ENCODE data around the gene HBG2. TPM values are rescaled to one million over a fixed set of nuclear protein-coding genes. Genes with fewer than 3 reads are reported as not detected.

Gene HBG2
- total and polyA plus RNA-seq, 9 of the 15 experiments (the other 6 are each of a cell fraction or from before 2014, with no cell fraction given): 1,626 to 58,619 (median 10,515) TPM

DNA sequence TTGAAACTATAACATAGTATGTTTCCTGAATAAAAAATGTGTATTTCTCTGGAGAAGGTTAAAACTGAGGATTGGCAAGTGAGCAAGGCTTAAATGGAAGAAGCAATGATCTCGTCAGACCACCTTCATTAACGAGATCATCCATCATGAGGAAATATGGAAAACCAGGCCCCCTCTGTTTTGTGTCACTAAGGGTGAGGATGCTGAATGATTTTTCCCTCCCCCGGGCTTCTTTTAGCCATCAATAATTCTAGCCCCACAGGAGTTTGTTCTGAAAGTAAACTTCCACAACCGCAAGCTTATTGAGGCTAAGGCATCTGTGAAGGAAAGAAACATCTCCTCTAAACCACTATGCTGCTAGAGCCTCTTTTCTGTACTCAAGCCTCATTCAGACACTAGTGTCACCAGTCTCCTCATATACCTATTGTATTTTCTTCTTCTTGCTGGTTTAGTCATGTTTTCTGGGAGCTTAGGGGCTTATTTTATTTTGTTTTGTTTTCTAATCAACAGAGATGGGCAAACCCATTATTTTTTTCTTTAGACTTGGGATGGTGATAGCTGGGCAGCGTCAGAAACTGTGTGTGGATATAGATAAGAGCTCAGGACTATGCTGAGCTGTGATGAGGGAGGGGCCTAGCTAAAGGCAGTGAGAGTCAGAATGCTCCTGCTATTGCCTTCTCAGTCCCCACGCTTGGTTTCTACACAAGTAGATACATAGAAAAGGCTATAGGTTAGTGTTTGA, 21.0 kb upstream of the HBG2 start (continued):
- TF ChIP-seq RBM14 (IDR thresholded peaks at IDR 0.05; ENCODE audit: borderline replicate concordance, insufficient read depth, low read depth, low read length): no peak
- TF ChIP-seq HLTF (IDR thresholded peaks at IDR 0.05): no peak
- TF ChIP-seq POU5F1 (IDR thresholded peaks at IDR 0.05; ENCODE audit: borderline replicate concordance, low read depth, low read length, partially characterized antibody): no peak
- no peak for TF ChIP-seq HIVEP1 (CRISPR knock-in tag; IDR thresholded peaks at IDR 0.05)
- TF ChIP-seq, protein P1, sequence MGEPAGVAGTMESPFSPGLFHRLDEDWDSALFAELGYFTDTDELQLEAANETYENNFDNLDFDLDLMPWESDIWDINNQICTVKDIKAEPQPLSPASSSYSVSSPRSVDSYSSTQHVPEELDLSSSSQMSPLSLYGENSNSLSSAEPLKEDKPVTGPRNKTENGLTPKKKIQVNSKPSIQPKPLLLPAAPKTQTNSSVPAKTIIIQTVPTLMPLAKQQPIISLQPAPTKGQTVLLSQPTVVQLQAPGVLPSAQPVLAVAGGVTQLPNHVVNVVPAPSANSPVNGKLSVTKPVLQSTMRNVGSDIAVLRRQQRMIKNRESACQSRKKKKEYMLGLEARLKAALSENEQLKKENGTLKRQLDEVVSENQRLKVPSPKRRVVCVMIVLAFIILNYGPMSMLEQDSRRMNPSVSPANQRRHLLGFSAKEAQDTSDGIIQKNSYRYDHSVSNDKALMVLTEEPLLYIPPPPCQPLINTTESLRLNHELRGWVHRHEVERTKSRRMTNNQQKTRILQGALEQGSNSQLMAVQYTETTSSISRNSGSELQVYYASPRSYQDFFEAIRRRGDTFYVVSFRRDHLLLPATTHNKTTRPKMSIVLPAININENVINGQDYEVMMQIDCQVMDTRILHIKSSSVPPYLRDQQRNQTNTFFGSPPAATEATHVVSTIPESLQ (CRISPR knock-in tag; IDR thresholded peaks at IDR 0.05): no peak
- TF ChIP-seq, protein P2, sequence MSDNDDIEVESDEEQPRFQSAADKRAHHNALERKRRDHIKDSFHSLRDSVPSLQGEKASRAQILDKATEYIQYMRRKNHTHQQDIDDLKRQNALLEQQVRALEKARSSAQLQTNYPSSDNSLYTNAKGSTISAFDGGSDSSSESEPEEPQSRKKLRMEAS (CRISPR knock-in tag; IDR thresholded peaks at IDR 0.05): no peak
- TF ChIP-seq ZFP36 (IDR thresholded peaks at IDR 0.05; ENCODE audit: low read depth, low read length, partially characterized antibody): no peak
- peak; percentile 50 for TF ChIP-seq MTA1 (IDR thresholded peaks at IDR 0.05; ENCODE audit: borderline replicate concordance)
- TF ChIP-seq MAFF (IDR thresholded peaks at IDR 0.05; ENCODE audit: low read length): no peak
- TF ChIP-seq, protein P3, sequence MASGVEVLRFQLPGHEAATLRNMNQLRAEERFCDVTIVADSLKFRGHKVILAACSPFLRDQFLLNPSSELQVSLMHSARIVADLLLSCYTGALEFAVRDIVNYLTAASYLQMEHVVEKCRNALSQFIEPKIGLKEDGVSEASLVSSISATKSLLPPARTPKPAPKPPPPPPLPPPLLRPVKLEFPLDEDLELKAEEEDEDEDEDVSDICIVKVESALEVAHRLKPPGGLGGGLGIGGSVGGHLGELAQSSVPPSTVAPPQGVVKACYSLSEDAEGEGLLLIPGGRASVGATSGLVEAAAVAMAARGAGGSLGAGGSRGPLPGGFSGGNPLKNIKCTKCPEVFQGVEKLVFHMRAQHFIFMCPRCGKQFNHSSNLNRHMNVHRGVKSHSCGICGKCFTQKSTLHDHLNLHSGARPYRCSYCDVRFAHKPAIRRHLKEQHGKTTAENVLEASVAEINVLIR (CRISPR knock-in tag; IDR thresholded peaks at IDR 0.05): peak; percentile 69; the same call in 1 of the 2 replicates
- TF ChIP-seq TEAD1 (CRISPR knock-in tag; IDR thresholded peaks at IDR 0.05): 0 out of 4 replicates have a peak, but pooled peaks of 1 of the 2 experiments have one; percentile 8
- TF ChIP-seq MAZ (CRISPR knock-in tag; conservative IDR thresholded peaks at IDR 0.05 in 1 of 2, IDR thresholded peaks at IDR 0.05 in 1 of 2): peak; percentile 26 to 82; a peak in 3 of 4 replicates
- peak; percentile 82 for TF ChIP-seq LEF1 (IDR thresholded peaks at IDR 0.05)
- TF ChIP-seq, protein P4, sequence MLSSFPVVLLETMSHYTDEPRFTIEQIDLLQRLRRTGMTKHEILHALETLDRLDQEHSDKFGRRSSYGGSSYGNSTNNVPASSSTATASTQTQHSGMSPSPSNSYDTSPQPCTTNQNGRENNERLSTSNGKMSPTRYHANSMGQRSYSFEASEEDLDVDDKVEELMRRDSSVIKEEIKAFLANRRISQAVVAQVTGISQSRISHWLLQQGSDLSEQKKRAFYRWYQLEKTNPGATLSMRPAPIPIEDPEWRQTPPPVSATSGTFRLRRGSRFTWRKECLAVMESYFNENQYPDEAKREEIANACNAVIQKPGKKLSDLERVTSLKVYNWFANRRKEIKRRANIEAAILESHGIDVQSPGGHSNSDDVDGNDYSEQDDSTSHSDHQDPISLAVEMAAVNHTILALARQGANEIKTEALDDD (IDR thresholded peaks at IDR 0.05): peak; percentile 71; the same call in 1 of the 2 replicates
- TF ChIP-seq ZNF436 (CRISPR knock-in tag; IDR thresholded peaks at IDR 0.05): no peak
- no peak for TF ChIP-seq NCOA6 (IDR thresholded peaks at IDR 0.05)
- peak; percentile 34; the same call in 1 of the 2 replicates for TF ChIP-seq EP400 (IDR thresholded peaks at IDR 0.05)
- TF ChIP-seq PML (IDR thresholded peaks at IDR 0.05; ENCODE audit: low read length): peak; percentile 75
- TF ChIP-seq ZNF830 (CRISPR knock-in tag; IDR thresholded peaks at IDR 0.05): no peak
- peak; percentile 12; the same call in 1 of the 2 replicates for TF ChIP-seq JUN (IDR thresholded peaks at IDR 0.05; ENCODE audit: borderline replicate concordance, low read depth, low read length)
- TF ChIP-seq JUN (CRISPR knock-in tag; IDR thresholded peaks at IDR 0.05; ENCODE audit: borderline replicate concordance): no peak
- TF ChIP-seq, protein P5, sequence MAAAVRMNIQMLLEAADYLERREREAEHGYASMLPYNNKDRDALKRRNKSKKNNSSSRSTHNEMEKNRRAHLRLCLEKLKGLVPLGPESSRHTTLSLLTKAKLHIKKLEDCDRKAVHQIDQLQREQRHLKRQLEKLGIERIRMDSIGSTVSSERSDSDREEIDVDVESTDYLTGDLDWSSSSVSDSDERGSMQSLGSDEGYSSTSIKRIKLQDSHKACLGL (CRISPR knock-in tag; IDR thresholded peaks at IDR 0.05; ENCODE audit: borderline replicate concordance, poor library complexity, severe bottlenecking): no peak
- TF ChIP-seq DACH1 (IDR thresholded peaks at IDR 0.05; ENCODE audit: partially characterized antibody): peak; percentile 14
- TF ChIP-seq MCM5 (IDR thresholded peaks at IDR 0.05; ENCODE audit: low read depth): no peak
- TF ChIP-seq ELF4 (CRISPR knock-in tag; IDR thresholded peaks at IDR 0.05): peak; percentile 45
